Liver (tissue), 9 donors: ENCODE measurements around the gene MIA3. TPM values are rescaled to one million over a fixed set of nuclear protein-coding genes. Genes with fewer than 3 reads are reported as not detected.

ENCODE experiments used
- DNase-seq: peaks from one replicate; pipeline ENCODE4 v3.0.0-alpha.2; 2017; ENCODE audit warnings: low spot score
- H3K27ac ChIP-seq, 2 donors: one replicate each; pipeline ENCODE4 v1.7.0; 2013; ENCODE audit warnings: inconsistent platforms in 2 of 2, low read length in 2 of 2, control low read depth in 1 of 2, low read depth in 1 of 2, mild to moderate bottlenecking in 1 of 2
- H3K27me3 ChIP-seq, 4 donors: one replicate each; pipeline versions ENCODE4 v1.6.1 to v1.7.0; 2013; ENCODE audit warnings: low read length in 3 of 4, inconsistent platforms in 1 of 4, mild to moderate bottlenecking in 1 of 4, moderate library complexity in 1 of 4; ENCODE audit not compliant: control insufficient read depth in 4 of 4, insufficient read depth in 4 of 4
- H3K36me3 ChIP-seq, 4 donors: one replicate each; pipeline versions ENCODE4 v1.6.1 to v1.7.0; 2013; ENCODE audit warnings: low read length in 3 of 4, mild to moderate bottlenecking in 3 of 4, low read depth in 1 of 4, moderate library complexity in 1 of 4; ENCODE audit not compliant: control insufficient read depth in 4 of 4, insufficient read depth in 3 of 4
- H3K4me1 ChIP-seq, 4 donors: one replicate each; pipeline versions ENCODE4 v1.6.1 to v1.7.0; 2013; ENCODE audit warnings: low read length in 3 of 4, mild to moderate bottlenecking in 3 of 4, moderate library complexity in 1 of 4; ENCODE audit not compliant: control insufficient read depth in 4 of 4, insufficient read depth in 4 of 4
- H3K4me3 ChIP-seq, 3 donors: one replicate each; pipeline versions ENCODE4 v1.6.1 to v1.7.0; 2013; ENCODE audit warnings: low read length in 3 of 3, control low read depth in 1 of 3, low read depth in 1 of 3, mild to moderate bottlenecking in 1 of 3
- H3K9ac ChIP-seq, 2 donors: one replicate each; pipeline ENCODE4 v1.7.0; 2013; ENCODE audit warnings: low read length in 2 of 2, mild to moderate bottlenecking in 2 of 2, moderate library complexity in 2 of 2, control low read depth in 1 of 2, low read depth in 1 of 2
- H3K9me3 ChIP-seq, 4 donors: one replicate each; pipeline versions ENCODE4 v1.6.1 to v1.7.0; 2013; ENCODE audit warnings: low read length in 3 of 4; ENCODE audit not compliant: control insufficient read depth in 4 of 4
- ATF3 ChIP-seq: IDR thresholded peaks from 2 replicates; pipeline ENCODE4 v1.6.1; 2016; ENCODE audit warnings: antibody characterized with exemption
- CTCF ChIP-seq: fragments of 150-350 bp; IDR thresholded peaks from 2 replicates; pipeline ENCODE4 v1.5.1; 2017; ENCODE audit warnings: improper control_type of control experiment, low read depth, low read length; ENCODE audit not compliant: missing input control
- EGR1 ChIP-seq, 2 donors: IDR thresholded peaks; 2 replicates each; pipeline ENCODE4 v1.6.1; 2016 to 2018; ENCODE audit warnings: antibody characterized with exemption in 2 of 2, low read depth in 2 of 2
- FOXA1 ChIP-seq: IDR thresholded peaks from 2 replicates; pipeline ENCODE4 v1.6.1; 2016; ENCODE audit warnings: antibody characterized with exemption
- FOXA2 ChIP-seq: IDR thresholded peaks from 2 replicates; pipeline ENCODE4 v1.6.1; 2016; ENCODE audit warnings: antibody characterized with exemption
- GABPA ChIP-seq, 2 donors: IDR thresholded peaks in 1 of 2; conservative IDR thresholded peaks in 1 of 2; 2 replicates each; pipeline ENCODE4 v1.6.1; 2016; ENCODE audit warnings: antibody characterized with exemption in 2 of 2, mild to moderate bottlenecking in 1 of 2, moderate library complexity in 1 of 2
- HNF4A ChIP-seq, 2 donors: conservative IDR thresholded peaks; 2 replicates each; pipeline ENCODE4 v1.6.1; 2016; ENCODE audit warnings: antibody characterized with exemption in 2 of 2, mild to moderate bottlenecking in 2 of 2
- HNF4G ChIP-seq: IDR thresholded peaks from 2 replicates; pipeline ENCODE4 v1.6.1; 2016; ENCODE audit warnings: antibody characterized with exemption
- JUND ChIP-seq, 2 donors: IDR thresholded peaks; 2 replicates each; pipeline ENCODE4 v1.6.1; 2016; ENCODE audit warnings: antibody characterized with exemption in 2 of 2
- MAX ChIP-seq: IDR thresholded peaks from 2 replicates; pipeline ENCODE4 v1.6.1; 2016; ENCODE audit warnings: antibody characterized with exemption
- NR2F2 ChIP-seq: IDR thresholded peaks from 2 replicates; pipeline ENCODE4 v1.6.1; 2016; ENCODE audit warnings: antibody characterized with exemption
- RAD21 ChIP-seq, 2 donors: IDR thresholded peaks; 2 replicates each; pipeline ENCODE4 v1.6.1; 2016; ENCODE audit warnings: antibody characterized with exemption in 2 of 2, mild to moderate bottlenecking in 2 of 2
- REST ChIP-seq: IDR thresholded peaks from 2 replicates; pipeline ENCODE4 v1.6.1; 2016; ENCODE audit warnings: antibody characterized with exemption, mild to moderate bottlenecking
- RXRA ChIP-seq, 2 donors: IDR thresholded peaks; 2 replicates each; pipeline ENCODE4 v1.6.1; 2017 to 2018; ENCODE audit warnings: antibody characterized with exemption in 2 of 2, mild to moderate bottlenecking in 1 of 2
- SP1 ChIP-seq: IDR thresholded peaks from 2 replicates; pipeline ENCODE4 v1.6.1; 2018; ENCODE audit warnings: antibody characterized with exemption, mild to moderate bottlenecking
- TAF1 ChIP-seq: conservative IDR thresholded peaks from 2 replicates; pipeline ENCODE4 v1.6.1; 2016; ENCODE audit warnings: antibody characterized with exemption, mild to moderate bottlenecking
- YY1 ChIP-seq: IDR thresholded peaks from 2 replicates; pipeline ENCODE4 v1.6.1; 2016; ENCODE audit warnings: antibody characterized with exemption, mild to moderate bottlenecking
- ZBTB33 ChIP-seq: IDR thresholded peaks from 2 replicates; pipeline ENCODE4 v1.6.1; 2016; ENCODE audit warnings: antibody characterized with exemption
- WGBS: extraction: QIAGEN DNeasy Blood & Tissue Kit; methylation state at CpG from one replicate; pipeline ENCODE4 v1.1.7; 2013; 5-methylcytosine and 5-hydroxymethylcytosine counted together
- polyA plus RNA-seq, 2 donors: library from polyadenylated mRNA; stranded (reverse) in 1 of 2; unstranded in 1 of 2; fragments of 200-250 nt in 1 of 2; fragments of >200 nt in 1 of 2; fragmentation: Nextera tagmentation in 1 of 2; extraction: Ambion mirVana in 1 of 2; gene quantifications; one replicate each; pipeline versions ENCODE4 v1.2.1 to v1.2.3, GENCODE V29; 2013 to 2015
- total RNA-seq, 2 donors: library from RNA; depleted of rRNA; stranded (reverse); fragments of >200 nt; gene quantifications; one replicate each; pipeline ENCODE4 v1.2.3, GENCODE V29; 2014
- donor health status: healthy.
- donor health status: healthy.
- donor health status: healthy.
- donor health status: healthy.
- donor health status: healthy.

Gene MIA3
- total and polyA plus RNA-seq, 4 donors = 20.8 to 69.4 (median 32.1) TPM

- Histone ChIP-seq H3K27ac (peak overlapping the region; percentile 94), H3K9ac (peak overlapping the region; percentile 15 to 81), H3K9me3 (no peaks in the 10 kb centered on the region), H3K27me3 (no peaks in the 10 kb centered on the region), H3K36me3 (peaks cover 1 to 24% (median 9%) of the 10 kb centered on the region in 4 donors), H3K4me1 (peaks cover 0 to 24% (median 9%) of the 10 kb centered on the region in 4 donors), H3K4me3 (peak overlapping the region; percentile 77 to 88 (median 88))
- DNase-seq = no peak
- WGBS = 16% methylated on average over 10 of the region's 10 CpGs
- TF ChIP-seq NR2F2 (no peak), FOXA1 (no peak), JUND (IDR thresholded peaks at IDR 0.05) (no peak), ATF3 (no peak), REST (no peak), RXRA (IDR thresholded peaks at IDR 0.05) (no peak), HNF4G (no peak), YY1 (no peak), GABPA (IDR thresholded peaks at IDR 0.05 in 1 of 2, conservative IDR thresholded peaks at IDR 0.05 in 1 of 2) (no peak), SP1 (no peak), CTCF (no peak), MAX (no peak)
These were observed 25.7 kb downstream of the MIA3 start for GRCh38 chr1:222643606-222643937.

GRCh38 chr1:222643938-222644635 is 26.2 kb downstream of the MIA3 start:
- H3K9me3 ChIP-seq = no peaks in the 10 kb centered on the region
- WGBS = under 1% methylated on average over 42 of the region's 42 CpGs
- H3K4me1 ChIP-seq = peaks cover 0 to 24% (median 9%) of the 10 kb centered on the region in 4 donors
- H3K36me3 ChIP-seq = peaks cover 1 to 21% (median 7%) of the 10 kb centered on the region in 4 donors
- DNase-seq = peak; percentile 98
- H3K9ac ChIP-seq = peak overlapping the region; percentile 67 to 81
- peak overlapping the region; percentile 94 for H3K27ac ChIP-seq
- peak overlapping the region; percentile 77 to 89 (median 88) for H3K4me3 ChIP-seq
- no peaks in the 10 kb centered on the region for H3K27me3 ChIP-seq
- TF ChIP-seq RAD21 (IDR thresholded peaks at IDR 0.05) (peak; percentile 56 to 62), MAX (peak; percentile 98), GABPA (IDR thresholded peaks at IDR 0.05 in 1 of 2, conservative IDR thresholded peaks at IDR 0.05 in 1 of 2) (peak; percentile 66 to 91), TAF1 (peak; percentile 85), NR2F2 (peak; percentile 79), EGR1 (IDR thresholded peaks at IDR 0.05; ENCODE audit: low read depth in 2 of 2) (peak; percentile 91 to 94), YY1 (peak; percentile 92), RXRA (IDR thresholded peaks at IDR 0.05) (peak; percentile 85 to 88), ZBTB33 (peak; percentile 95), SP1 (peak; percentile 97), HNF4A (conservative IDR thresholded peaks at IDR 0.05) (peak; percentile 85 to 88), HNF4G (peak; percentile 70), FOXA2 (peak; percentile 66), JUND (IDR thresholded peaks at IDR 0.05) (peak; percentile 43 to 69), CTCF (no peak), ATF3 (peak; percentile 46), FOXA1 (peak; percentile 79)
